Mucosa of stomach (tissue), 1 donor: ENCODE results near the gene U2SURP.

Experiments
- H3K27me3 ChIP-seq: one replicate; pipeline ENCODE4 v1.7.0; 2013; ENCODE audit warnings: mild to moderate bottlenecking, low read length; ENCODE audit not compliant: control insufficient read depth, insufficient read depth
- H3K36me3 ChIP-seq: one replicate; pipeline ENCODE4 v1.7.0; 2013; ENCODE audit warnings: low read length; ENCODE audit not compliant: control insufficient read depth, insufficient read depth
- H3K4me1 ChIP-seq: one replicate; pipeline ENCODE4 v1.7.0; 2013; ENCODE audit warnings: mild to moderate bottlenecking, low read length; ENCODE audit not compliant: control insufficient read depth, insufficient read depth
- H3K4me3 ChIP-seq: one replicate; pipeline ENCODE4 v1.7.0; 2013; ENCODE audit warnings: low read length
- H3K9ac ChIP-seq: one replicate; pipeline ENCODE4 v1.7.0; 2013; ENCODE audit warnings: mild to moderate bottlenecking, low read length, moderate library complexity
- H3K9me3 ChIP-seq: one replicate; pipeline ENCODE4 v1.7.0; 2013; ENCODE audit warnings: mild to moderate bottlenecking, low read length, moderate library complexity; ENCODE audit not compliant: control insufficient read depth
- donor health status: Pancreatic carcinoma.

Gene U2SURP

GRCh38 chr3:143001369-143002082 lies at the start of gene U2SURP:
U2SURP (plus strand) TSS chr3:143001570; CDS start chr3:143001629, 59 bp downstream.
- Histone ChIP-seq H3K36me3 (no peaks in the 10 kb centered on the region), H3K9ac (peak within 1 kb of the TSS; percentile 99), H3K27me3 (no peaks in the 10 kb centered on the region), H3K9me3 (no peaks in the 10 kb centered on the region), H3K4me3 (peak within 1 kb of the TSS; percentile 78), H3K4me1 (peaks cover 5% of the 10 kb centered on the region)

- H3K9me3 ChIP-seq: no peaks in the 10 kb centered on the region
- H3K4me1 ChIP-seq: peaks cover 7% of the 10 kb centered on the region
- H3K9ac ChIP-seq: no peak overlapping the region
- peaks cover 31% of the 10 kb centered on the region for H3K27me3 ChIP-seq
- no peak overlapping the region for H3K4me3 ChIP-seq
- no peaks in the 10 kb centered on the region for H3K36me3 ChIP-seq
These were observed 49.6 kb upstream of the U2SURP start for GRCh38 chr3:142951794-142952193.

- H3K9ac ChIP-seq: no peak overlapping the region
- peaks cover under 1% of the 10 kb centered on the region for H3K4me1 ChIP-seq
- no peak overlapping the region for H3K4me3 ChIP-seq
- no peaks in the 10 kb centered on the region for H3K36me3 ChIP-seq
- no peaks in the 10 kb centered on the region for H3K9me3 ChIP-seq
- H3K27me3 ChIP-seq: peaks cover 24% of the 10 kb centered on the region
These were observed 48.8 kb upstream of the U2SURP start for GRCh38 chr3:142952272-142953193.

- Histone ChIP-seq H3K4me1 (no peaks in the 10 kb centered on the region), H3K27me3 (peaks cover 16% of the 10 kb centered on the region), H3K4me3 (no peak overlapping the region), H3K36me3 (no peaks in the 10 kb centered on the region), H3K9ac (no peak overlapping the region), H3K9me3 (no peaks in the 10 kb centered on the region)
These were observed 47.9 kb upstream of the U2SURP start for GRCh38 chr3:142953443-142953842.

GRCh38 chr3:142958707-142959106 lies 42.7 kb upstream of the U2SURP start:
- Histone ChIP-seq H3K9ac (no peak overlapping the region), H3K4me3 (no peak overlapping the region), H3K27me3 (peaks cover 21% of the 10 kb centered on the region), H3K4me1 (no peaks in the 10 kb centered on the region), H3K9me3 (no peaks in the 10 kb centered on the region), H3K36me3 (no peaks in the 10 kb centered on the region)

- peaks cover 32% of the 10 kb centered on the region for H3K27me3 ChIP-seq
These were observed 41.0 kb upstream of the U2SURP start for GRCh38 chr3:142960322-142960850.

GRCh38 chr3:142961539-142961938 lies 39.8 kb upstream of the U2SURP start:
- no peak overlapping the region for H3K4me3 ChIP-seq
- peaks cover 40% of the 10 kb centered on the region for H3K27me3 ChIP-seq
- peaks cover 4% of the 10 kb centered on the region for H3K4me1 ChIP-seq

More at GRCh38 chr3:142960322-142960850, 41.0 kb upstream of the U2SURP start:
- Histone ChIP-seq H3K36me3 (no peaks in the 10 kb centered on the region), H3K9me3 (no peaks in the 10 kb centered on the region), H3K4me3 (no peak overlapping the region), H3K9ac (no peak overlapping the region), H3K4me1 (peaks cover 4% of the 10 kb centered on the region)

GRCh38 chr3:142962175-142962519 lies 39.2 kb upstream of the U2SURP start:
- Histone ChIP-seq H3K4me1 (peaks cover 4% of the 10 kb centered on the region), H3K4me3 (no peak overlapping the region), H3K9me3 (no peaks in the 10 kb centered on the region), H3K9ac (no peak overlapping the region), H3K27me3 (peaks cover 42% of the 10 kb centered on the region), H3K36me3 (no peaks in the 10 kb centered on the region)

More at GRCh38 chr3:142961539-142961938, 39.8 kb upstream of the U2SURP start:
- no peaks in the 10 kb centered on the region for H3K9me3 ChIP-seq
- no peaks in the 10 kb centered on the region for H3K36me3 ChIP-seq
- no peak overlapping the region for H3K9ac ChIP-seq

GRCh38 chr3:142962520-142963233 lies 38.7 kb upstream of the U2SURP start:
- no peaks in the 10 kb centered on the region for H3K36me3 ChIP-seq
- H3K9me3 ChIP-seq: no peaks in the 10 kb centered on the region
- no peak overlapping the region for H3K4me3 ChIP-seq
- peaks cover 4% of the 10 kb centered on the region for H3K4me1 ChIP-seq
- H3K27me3 ChIP-seq: peaks cover 42% of the 10 kb centered on the region
- H3K9ac ChIP-seq: no peak overlapping the region

- H3K4me3 ChIP-seq: no peak overlapping the region
- H3K4me1 ChIP-seq: peaks cover 4% of the 10 kb centered on the region
- H3K9me3 ChIP-seq: no peaks in the 10 kb centered on the region
- no peaks in the 10 kb centered on the region for H3K36me3 ChIP-seq
- no peak overlapping the region for H3K9ac ChIP-seq
- H3K27me3 ChIP-seq: peaks cover 42% of the 10 kb centered on the region
These were observed 38.2 kb upstream of the U2SURP start for GRCh38 chr3:142963234-142963515.

GRCh38 chr3:142963516-142964448 lies 37.6 kb upstream of the U2SURP start, which contains the start of gene PAQR9:
PAQR9 (minus strand) TSS chr3:142963674; CDS start chr3:142963336, 338 bp downstream.
- no peak within 1 kb of the TSS for H3K4me3 ChIP-seq
- peaks cover 42% of the 10 kb centered on the region for H3K27me3 ChIP-seq
- H3K9ac ChIP-seq: no peak within 1 kb of the TSS
- no peaks in the 10 kb centered on the region for H3K36me3 ChIP-seq
- H3K9me3 ChIP-seq: no peaks in the 10 kb centered on the region
- H3K4me1 ChIP-seq: peaks cover 7% of the 10 kb centered on the region
